SIG-M5 (cell line): ENCODE data around the gene NAA15.
"Not testable (repeated sequence)": the region's sequence is repeated elsewhere in the genome, so short reads cannot be mapped to it uniquely, and the experiment has no call there.

Source experiments
- DNase-seq: peaks from one replicate; lab custom pipeline; 2025; lab: John Stamatoyannopoulos, UW

Gene NAA15

GRCh38 chr4:139301113-139301820, at the start of gene NAA15:
NAA15 (plus strand) TSS chr4:139301505; CDS start chr4:139301778, 273 bp downstream.
- DNase-seq: peak; percentile 82

GRCh38 chr4:139253046-139253445, 48.3 kb upstream of the NAA15 start:
- DNase-seq: no peak

GRCh38 chr4:139253713-139254112, 47.6 kb upstream of the NAA15 start:
- DNase-seq: no peak

DNA sequence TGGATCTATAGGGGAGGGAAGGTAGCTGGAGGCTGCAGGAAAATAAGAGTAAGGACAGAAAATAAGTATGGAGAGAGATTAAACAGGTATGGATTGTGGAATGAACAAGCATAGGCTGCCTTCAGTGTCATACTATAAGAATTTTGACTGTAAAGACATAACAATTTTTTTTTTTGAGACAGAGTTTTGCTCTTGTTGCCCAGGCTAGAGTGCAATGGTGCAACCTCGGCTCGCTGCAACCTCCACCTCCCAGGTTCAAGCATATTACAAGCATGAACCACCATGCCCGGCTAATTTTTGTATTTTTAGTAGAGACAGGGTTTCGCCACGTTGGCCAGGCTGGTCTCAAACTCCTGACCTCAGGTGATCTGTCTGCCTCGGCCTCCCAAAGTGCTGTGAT, 45.7 kb upstream of the NAA15 start:
- DNase-seq: not testable (repeated sequence)

GRCh38 chr4:139256349-139256748, 45.0 kb upstream of the NAA15 start:
- DNase-seq: no peak

DNA sequence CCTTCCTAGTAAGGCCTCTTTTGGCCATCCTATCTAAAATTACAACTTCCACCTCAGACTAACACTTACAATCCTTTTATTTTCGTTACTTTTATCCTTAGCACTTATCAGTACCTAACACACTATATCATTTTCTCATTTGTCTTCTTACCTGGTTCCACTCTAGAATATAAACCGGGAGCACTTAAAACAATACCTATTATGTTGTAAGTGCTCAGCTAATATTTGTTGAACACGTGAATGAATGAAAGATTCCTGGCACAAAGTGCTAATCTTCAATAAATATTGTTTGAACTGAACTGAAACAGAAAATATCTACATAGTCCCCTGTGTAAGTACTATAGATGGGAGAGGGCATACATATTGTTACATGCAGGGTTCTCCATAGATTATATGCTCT, 35.7 kb upstream of the NAA15 start:
- no peak for DNase-seq

DNA sequence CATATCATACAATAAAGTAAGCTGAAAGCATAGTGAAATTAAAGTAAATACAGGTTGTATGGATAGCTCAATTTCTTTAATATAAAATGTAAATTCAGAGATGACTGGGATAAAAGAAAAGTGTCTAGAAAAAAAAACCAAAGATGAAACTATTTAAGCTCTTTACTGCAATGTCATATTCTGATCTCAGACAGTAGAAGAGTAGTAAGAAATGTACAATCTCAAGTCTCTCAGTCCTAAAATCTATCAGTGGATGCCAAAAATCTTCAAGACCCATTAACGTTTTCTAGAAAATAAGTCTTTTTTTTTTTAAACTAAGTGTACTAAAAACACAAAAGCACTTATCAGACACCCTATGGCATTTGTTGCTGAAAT, 35.1 kb upstream of the NAA15 start:
- DNase-seq: no peak

- DNase-seq: no peak
Observed at GRCh38 chr4:139266583-139267257, 34.6 kb upstream of the NAA15 start.

DNA sequence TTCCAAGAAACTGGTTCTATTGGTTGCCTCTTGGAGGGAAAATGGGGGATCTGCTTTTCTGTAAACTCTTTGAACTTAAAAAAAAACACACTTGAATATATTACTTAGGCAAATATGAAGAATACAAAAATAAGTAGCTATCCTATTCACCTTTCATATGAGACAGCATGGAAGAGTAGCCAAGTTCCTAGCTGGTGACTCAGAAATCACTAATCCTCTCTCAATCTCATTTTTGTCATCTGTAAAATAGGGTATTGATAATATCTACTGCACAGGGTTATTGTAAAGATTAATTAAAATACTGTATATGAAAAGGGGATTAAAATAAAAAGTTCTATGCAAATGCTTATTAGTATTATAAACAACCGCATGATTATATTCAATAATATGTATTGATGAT, 34.0 kb upstream of the NAA15 start:
- no peak for DNase-seq

DNA sequence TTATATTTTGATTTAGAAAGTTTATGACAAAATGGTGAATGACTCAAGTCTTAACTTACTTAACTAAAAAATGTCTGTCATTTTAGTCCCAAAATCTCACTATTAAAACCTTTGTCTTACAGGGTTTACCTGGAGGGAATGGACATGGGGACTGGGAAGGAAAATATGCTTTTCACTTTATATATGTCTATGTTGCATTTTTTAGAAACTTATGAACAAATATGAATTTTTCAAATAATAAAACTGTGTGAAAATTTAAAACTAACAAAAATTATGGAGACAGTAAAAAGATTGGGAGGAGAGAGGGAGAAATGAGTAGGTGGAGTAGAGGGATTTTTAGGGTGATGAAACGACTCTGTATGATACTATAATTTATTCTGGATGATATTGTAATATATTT, 27.5 kb upstream of the NAA15 start:
- no peak for DNase-seq

DNA sequence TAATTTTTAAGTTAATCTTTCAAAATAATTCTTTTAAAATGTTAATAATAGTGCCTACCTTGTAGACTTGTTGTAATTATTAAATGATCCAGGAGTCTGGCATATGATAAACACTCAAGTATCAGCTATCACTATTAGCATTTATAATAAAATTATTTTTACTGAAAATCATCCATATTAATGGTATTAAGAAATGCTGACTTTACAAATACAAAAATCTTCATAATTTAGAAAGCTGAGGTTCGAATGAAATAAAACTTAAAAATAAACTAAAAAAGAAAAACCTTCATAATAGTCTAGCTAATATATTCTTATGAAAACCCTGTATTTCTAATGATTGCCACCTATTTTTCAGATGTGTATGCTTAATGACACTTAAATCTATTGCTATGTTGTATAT, 26.5 kb upstream of the NAA15 start:
- no peak for DNase-seq

GRCh38 chr4:139275281-139275735, 26.0 kb upstream of the NAA15 start:
- no peak for DNase-seq

DNA sequence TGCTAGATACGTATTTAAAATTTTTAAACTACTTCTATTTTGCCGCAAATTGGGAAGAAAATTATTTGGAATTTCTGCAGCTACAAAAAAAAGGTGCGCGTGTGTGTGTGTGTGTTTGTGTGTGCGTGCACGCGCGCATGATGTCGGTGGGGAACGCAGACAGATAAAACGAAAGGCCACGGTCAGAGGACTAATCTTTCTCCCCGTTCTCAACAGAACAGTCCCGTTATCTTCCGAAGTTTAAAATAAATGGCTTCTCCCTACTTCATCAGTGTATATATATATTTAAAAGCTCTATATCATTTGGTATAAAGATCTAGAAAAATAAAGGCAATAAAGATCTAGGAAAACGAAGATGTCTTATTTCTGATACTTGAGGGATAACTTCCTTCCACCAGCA, 22.8 kb upstream of the NAA15 start:
- DNase-seq: no peak

- no peak for DNase-seq
Observed at GRCh38 chr4:139278912-139279759, 22.2 kb upstream of the NAA15 start.

GRCh38 chr4:139279760-139280620, 21.3 kb upstream of the NAA15 start, which contains the start of gene MGARP:
MGARP (minus strand) TSS chr4:139280225; CDS start chr4:139280158, 67 bp downstream.
- no peak for DNase-seq

GRCh38 chr4:139282065-139282720, 19.1 kb upstream of the NAA15 start:
- DNase-seq: no peak

DNA sequence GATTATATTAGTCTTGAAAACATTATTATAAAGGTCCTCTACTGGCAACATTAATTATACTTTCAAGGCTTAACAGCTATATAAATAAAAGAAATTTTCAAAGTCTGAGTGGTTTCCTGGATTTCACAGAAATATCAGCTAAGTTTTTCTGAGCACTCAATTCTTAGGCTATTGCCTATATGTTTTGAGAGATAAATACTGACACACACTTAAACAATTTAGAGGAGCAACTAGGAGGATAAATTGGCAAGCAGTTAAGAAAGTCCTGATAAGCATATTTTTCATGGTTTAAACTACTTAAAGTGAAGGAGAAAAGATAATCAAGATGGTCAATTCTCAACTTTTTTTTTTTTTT, 18.6 kb upstream of the NAA15 start:
- DNase-seq: no peak

DNA sequence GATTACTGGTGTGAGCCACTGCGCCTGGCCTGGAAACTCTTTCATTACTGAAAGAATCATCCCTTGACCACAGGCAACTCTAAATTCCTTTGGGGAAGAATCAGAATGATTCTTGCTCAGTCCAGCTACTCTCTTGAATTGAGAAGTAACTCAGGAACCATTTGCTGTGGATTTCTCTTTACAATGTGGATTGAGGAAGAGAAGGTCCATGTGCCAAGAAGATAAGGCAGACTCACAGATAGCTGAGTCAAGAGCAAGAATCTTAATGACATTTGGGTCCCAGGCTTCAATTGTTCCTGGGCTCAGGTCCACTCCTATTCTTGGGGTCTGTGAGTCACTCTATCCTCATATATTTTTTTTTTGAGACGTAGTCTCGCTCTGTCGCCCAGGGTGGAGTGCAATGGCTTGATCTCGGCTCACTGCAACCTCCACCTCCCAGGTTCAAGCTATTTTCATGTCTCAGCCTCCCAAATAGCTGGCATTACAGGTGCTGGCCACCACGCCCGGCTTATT, 15.1 kb upstream of the NAA15 start:
- no peak for DNase-seq

DNA sequence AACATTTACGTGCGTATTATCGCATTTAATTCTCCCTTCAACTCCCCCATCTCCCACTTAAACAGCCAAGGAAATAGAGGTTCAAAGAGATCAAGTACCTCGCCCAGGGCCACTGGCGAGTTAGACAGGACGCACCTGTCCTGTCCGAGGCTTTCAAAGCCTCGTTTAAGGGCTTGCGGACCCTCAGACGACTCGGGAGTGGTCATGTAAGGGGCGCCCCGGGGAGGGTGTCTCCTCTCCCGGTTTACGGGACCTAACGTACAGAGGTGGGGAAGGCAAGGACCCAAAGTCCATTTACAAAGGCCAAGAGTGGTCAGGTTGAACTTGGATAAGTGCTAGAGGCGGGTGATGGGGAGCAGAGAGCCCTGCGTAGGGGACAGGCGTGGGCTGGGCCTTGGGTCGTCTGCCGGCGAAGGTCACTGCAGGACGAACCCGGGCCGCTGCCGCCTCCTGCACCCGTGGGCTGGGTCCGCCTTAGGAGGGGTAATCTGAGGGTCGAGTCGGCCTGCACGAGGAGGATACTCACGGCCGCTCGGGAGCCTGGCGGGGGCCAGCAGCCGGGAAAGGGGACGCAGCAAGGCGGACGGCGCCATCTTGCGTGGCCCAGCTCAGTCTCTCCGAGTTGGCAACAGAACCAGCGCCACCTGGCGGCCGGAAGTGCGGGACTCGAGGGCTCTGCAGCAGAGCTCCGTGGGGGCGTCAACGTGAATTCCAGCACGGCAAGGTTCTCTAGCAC, 5.9 kb upstream of the NAA15 start:
- peak; percentile 1 for DNase-seq

DNA sequence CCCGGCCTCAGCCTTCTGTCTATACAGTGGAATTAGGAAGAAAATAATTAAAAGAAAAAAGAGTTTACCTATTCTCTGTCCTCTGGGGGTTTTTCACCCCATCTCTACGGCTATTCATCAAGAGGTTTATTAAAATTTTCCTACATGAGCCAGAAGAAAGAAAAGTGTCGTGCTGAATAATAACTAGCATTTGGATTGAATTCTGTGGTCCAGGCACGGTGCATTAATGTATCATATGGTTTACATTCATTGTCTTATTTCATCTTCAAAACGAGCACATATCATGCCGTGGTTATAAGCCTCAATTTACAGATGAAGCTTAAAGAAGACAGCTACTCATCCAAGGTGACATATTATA, 5.4 kb upstream of the NAA15 start:
- no peak for DNase-seq
